ENCODE results near the gene KCNMA1.
"Not testable (repeated sequence)": the region's sequence is repeated elsewhere in the genome, so short reads cannot be mapped to it uniquely, and the experiment has no call there.

Gene KCNMA1

GRCh38 chr10:77358656-77359055 is 279.0 kb downstream of the KCNMA1 start:
- no peak for FAIRE-seq

GRCh38 chr10:77357611-77358310 is 279.8 kb downstream of the KCNMA1 start:
- FAIRE-seq: no peak

- FAIRE-seq: no peak
Observed at GRCh38 chr10:77357185-77357584, 280.4 kb downstream of the KCNMA1 start.

GRCh38 chr10:77355844-77356243 is 281.8 kb downstream of the KCNMA1 start:
- FAIRE-seq: no peak

GRCh38 chr10:77351386-77351785 is 286.2 kb downstream of the KCNMA1 start:
- FAIRE-seq: no peak

- no peak for FAIRE-seq
Observed at GRCh38 chr10:77350711-77351119, 286.9 kb downstream of the KCNMA1 start.

- no peak for FAIRE-seq
Observed at GRCh38 chr10:77350134-77350533, 287.5 kb downstream of the KCNMA1 start.

GRCh38 chr10:77349226-77349625 is 288.4 kb downstream of the KCNMA1 start:
- FAIRE-seq: no peak

- no peak for FAIRE-seq
Observed at GRCh38 chr10:77348751-77349150, 288.9 kb downstream of the KCNMA1 start.

GRCh38 chr10:77348082-77348481 is 289.5 kb downstream of the KCNMA1 start:
- no peak for FAIRE-seq

GRCh38 chr10:77347052-77347451 is 290.6 kb downstream of the KCNMA1 start:
- no peak for FAIRE-seq

GRCh38 chr10:77341055-77341454 is 296.6 kb downstream of the KCNMA1 start:
- no peak for FAIRE-seq

GRCh38 chr10:77339872-77340271 is 297.7 kb downstream of the KCNMA1 start:
- FAIRE-seq: not testable (repeated sequence)

- FAIRE-seq: no peak
Observed at GRCh38 chr10:77339166-77339565, 298.4 kb downstream of the KCNMA1 start.

GRCh38 chr10:77338143-77338542 is 299.5 kb downstream of the KCNMA1 start:
- no peak for FAIRE-seq

- no peak for FAIRE-seq
Observed at GRCh38 chr10:77334501-77334900, 303.1 kb downstream of the KCNMA1 start.

GRCh38 chr10:77333610-77334340 is 303.8 kb downstream of the KCNMA1 start:
- no peak for FAIRE-seq

GRCh38 chr10:77332256-77332655 is 305.4 kb downstream of the KCNMA1 start:
- FAIRE-seq: no peak

GRCh38 chr10:77328272-77328816 is 309.3 kb downstream of the KCNMA1 start:
- FAIRE-seq: no peak

- no peak for FAIRE-seq
Observed at GRCh38 chr10:77325233-77325537, 312.4 kb downstream of the KCNMA1 start.

GRCh38 chr10:77321838-77322237 is 315.8 kb downstream of the KCNMA1 start:
- FAIRE-seq: no peak

GRCh38 chr10:77320971-77321471 is 316.6 kb downstream of the KCNMA1 start:
- no peak for FAIRE-seq

- FAIRE-seq: no peak
Observed at GRCh38 chr10:77319557-77319956, 318.1 kb downstream of the KCNMA1 start.

GRCh38 chr10:77318739-77319138 is 318.9 kb downstream of the KCNMA1 start:
- FAIRE-seq: no peak

Data from colon (tissue), 2 donors.